ACC112 (cell line): ENCODE results near the gene PLXNB1.

ENCODE experiments used
- H2AFZ ChIP-seq: fragments of 200-600 bp; sonication (generic); one replicate; pipeline ENCODE4 v1.6.0; 2017; ENCODE audit warnings: antibody characterized with exemption, low read length; ENCODE audit not compliant: unreplicated experiment
- H3K27ac ChIP-seq: fragments of 200-600 bp; sonication (generic); 2 replicates; pipeline ENCODE4 v1.5.1; 2014; ENCODE audit warnings: low read depth, mild to moderate bottlenecking, antibody characterized with exemption, low read length, moderate library complexity
- H3K27me3 ChIP-seq: fragments of 200-600 bp; sonication (generic); 2 replicates; pipeline ENCODE4 v1.6.1; 2014; ENCODE audit warnings: mild to moderate bottlenecking, antibody characterized with exemption, low read length, moderate library complexity, mixed read lengths; ENCODE audit not compliant: insufficient read depth
- H3K36me3 ChIP-seq: fragments of 200-600 bp; sonication (generic); 2 replicates; pipeline ENCODE4 v1.6.1; 2016; ENCODE audit warnings: mild to moderate bottlenecking, antibody characterized with exemption, low read length, moderate library complexity, mixed read lengths; ENCODE audit not compliant: insufficient read depth
- H3K4me1 ChIP-seq: fragments of 200-600 bp; sonication (generic); one replicate; pipeline ENCODE4 v1.6.1; 2016; ENCODE audit warnings: low read length, mixed read lengths; ENCODE audit not compliant: insufficient read depth, unreplicated experiment, control insufficient read depth
- H3K4me3 ChIP-seq: fragments of 200-600 bp; sonication (generic); 2 replicates; pipeline ENCODE4 v1.5.1; 2014; ENCODE audit warnings: mild to moderate bottlenecking, low read depth, low read length
- H3K79me2 ChIP-seq: fragments of 200-600 bp; sonication (generic); one replicate; pipeline ENCODE4 v1.6.0; 2016; ENCODE audit warnings: low read length; ENCODE audit not compliant: control insufficient read depth, unreplicated experiment, insufficient read depth

The PLXNB1 gene

GRCh38 chr3:48411606-48412374 is 18.1 kb downstream of the PLXNB1 start:
- Histone ChIP-seq H3K36me3 (no peaks in the 10 kb centered on the region), H2AFZ (no peak overlapping the region), H3K27me3 (no peaks in the 10 kb centered on the region), H3K27ac (no peak overlapping the region), H3K4me3 (no peak overlapping the region), H3K79me2 (no peaks in the 10 kb centered on the region), H3K4me1 (no peaks in the 10 kb centered on the region)

- Histone ChIP-seq H3K79me2 (no peaks in the 10 kb centered on the region), H3K36me3 (no peaks in the 10 kb centered on the region), H3K27me3 (no peaks in the 10 kb centered on the region), H3K4me3 (no peak overlapping the region), H3K4me1 (no peaks in the 10 kb centered on the region), H2AFZ (no peak overlapping the region), H3K27ac (no peak overlapping the region)
Observed at GRCh38 chr3:48411041-48411588, 18.8 kb downstream of the PLXNB1 start.

GRCh38 chr3:48410205-48411040 is 19.5 kb downstream of the PLXNB1 start:
- no peaks in the 10 kb centered on the region for H3K36me3 ChIP-seq
- no peak overlapping the region for H2AFZ ChIP-seq
- no peaks in the 10 kb centered on the region for H3K4me1 ChIP-seq
- no peaks in the 10 kb centered on the region for H3K79me2 ChIP-seq
- H3K4me3 ChIP-seq = no peak overlapping the region
- no peaks in the 10 kb centered on the region for H3K27me3 ChIP-seq
- H3K27ac ChIP-seq = no peak overlapping the region

GRCh38 chr3:48409291-48410201 is 20.3 kb downstream of the PLXNB1 start:
- no peak overlapping the region for H3K4me3 ChIP-seq
- H3K36me3 ChIP-seq = no peaks in the 10 kb centered on the region
- H2AFZ ChIP-seq = no peak overlapping the region
- no peaks in the 10 kb centered on the region for H3K79me2 ChIP-seq
- H3K27ac ChIP-seq = no peak overlapping the region
- H3K27me3 ChIP-seq = no peaks in the 10 kb centered on the region
- H3K4me1 ChIP-seq = no peaks in the 10 kb centered on the region

- Histone ChIP-seq H3K4me3 (no peak overlapping the region), H3K79me2 (no peaks in the 10 kb centered on the region), H3K27me3 (no peaks in the 10 kb centered on the region), H3K36me3 (no peaks in the 10 kb centered on the region), H3K27ac (no peak overlapping the region), H3K4me1 (no peaks in the 10 kb centered on the region), H2AFZ (no peak overlapping the region)
Observed at GRCh38 chr3:48408823-48409281, 21.0 kb downstream of the PLXNB1 start.

GRCh38 chr3:48407542-48408099 is 22.3 kb downstream of the PLXNB1 start:
- H3K4me1 ChIP-seq = peaks cover 4% of the 10 kb centered on the region
- H2AFZ ChIP-seq = no peak overlapping the region
- H3K4me3 ChIP-seq = no peak overlapping the region
- no peak overlapping the region for H3K27ac ChIP-seq
- no peaks in the 10 kb centered on the region for H3K79me2 ChIP-seq
- no peaks in the 10 kb centered on the region for H3K36me3 ChIP-seq
- H3K27me3 ChIP-seq = no peaks in the 10 kb centered on the region

- Histone ChIP-seq H2AFZ (no peak overlapping the region), H3K27me3 (no peaks in the 10 kb centered on the region), H3K4me1 (peaks cover 12% of the 10 kb centered on the region), H3K79me2 (no peaks in the 10 kb centered on the region), H3K27ac (no peak overlapping the region), H3K36me3 (no peaks in the 10 kb centered on the region), H3K4me3 (no peak overlapping the region)
Observed at GRCh38 chr3:48406443-48407431, 23.1 kb downstream of the PLXNB1 start.

GRCh38 chr3:48405971-48406370 is 23.9 kb downstream of the PLXNB1 start:
- H3K79me2 ChIP-seq = no peaks in the 10 kb centered on the region
- H3K4me3 ChIP-seq = no peak overlapping the region
- no peaks in the 10 kb centered on the region for H3K36me3 ChIP-seq
- no peak overlapping the region for H2AFZ ChIP-seq
- H3K27ac ChIP-seq = no peak overlapping the region
- no peaks in the 10 kb centered on the region for H3K27me3 ChIP-seq
- peaks cover 16% of the 10 kb centered on the region for H3K4me1 ChIP-seq

GRCh38 chr3:48405343-48405881 is 24.5 kb downstream of the PLXNB1 start:
- Histone ChIP-seq H3K36me3 (no peaks in the 10 kb centered on the region), H3K4me3 (no peak overlapping the region), H3K79me2 (no peaks in the 10 kb centered on the region), H3K27ac (no peak overlapping the region), H2AFZ (no peak overlapping the region), H3K27me3 (no peaks in the 10 kb centered on the region), H3K4me1 (peaks cover 16% of the 10 kb centered on the region)
